Astrocyte of the spinal cord (primary cell): Measurements from ENCODE around the gene ILF3.

Source experiments
- DNase-seq: peaks from one replicate; pipeline ENCODE4 v3.0.0; 2011; ENCODE audit warnings: low read depth, low spot score
- H3K4me3 ChIP-seq: 2 replicates; pipeline ENCODE4 v1.5.1; 2011; ENCODE audit warnings: low read depth, mild to moderate bottlenecking, low read length, moderate library complexity
- CTCF ChIP-seq: IDR thresholded peaks from 2 replicates; pipeline ENCODE4 v1.5.1; 2012; ENCODE audit warnings: low read depth, mild to moderate bottlenecking, low read length, inconsistent platforms
- in situ Hi-C: cut with HindIII; loops from 2 replicates; pipeline ENCODE4 v1.10.0; 2017; ENCODE audit warnings: low sequenced_read_pairs

Gene ILF3

GRCh38 chr19:10634430-10634829 is 19.7 kb upstream of the ILF3 start:
- no peak for DNase-seq
- TF ChIP-seq CTCF = no peak
- no peak overlapping the region for H3K4me3 ChIP-seq
- in situ Hi-C loops = no loop called here

- in situ Hi-C loops = no loop called here
- no peak overlapping the region for H3K4me3 ChIP-seq
- no peak for DNase-seq
- TF ChIP-seq CTCF = no peak
Measured at GRCh38 chr19:10634963-10635362, 19.2 kb upstream of the ILF3 start.

- in situ Hi-C loops = no loop called here
- no peak for DNase-seq
- no peak overlapping the region for H3K4me3 ChIP-seq
- TF ChIP-seq CTCF = no peak
Measured at GRCh38 chr19:10636304-10636972, 17.7 kb upstream of the ILF3 start.

- TF ChIP-seq CTCF = no peak
- no peak overlapping the region for H3K4me3 ChIP-seq
- in situ Hi-C loops = no loop called here
- no peak for DNase-seq
Measured at GRCh38 chr19:10637894-10638293, 16.3 kb upstream of the ILF3 start.

- in situ Hi-C loops = no loop called here
- TF ChIP-seq CTCF = no peak
- no peak overlapping the region for H3K4me3 ChIP-seq
- no peak for DNase-seq
Measured at GRCh38 chr19:10639836-10640235, 14.3 kb upstream of the ILF3 start.

- no peak for DNase-seq
- no peak overlapping the region for H3K4me3 ChIP-seq
- in situ Hi-C loops = no loop called here
- no peak for TF ChIP-seq CTCF
Measured at GRCh38 chr19:10640361-10640760, 13.8 kb upstream of the ILF3 start.
